GM10248 (cell line): ENCODE results near the gene RGS9.
A peak's percentile ranks its signal among the peaks of the same experiment; 100 is the strongest.

Experiments
- CTCF ChIA-PET: fragments of 300-600 bp; sonication (Branson Sonifier 250); formaldehyde crosslinking; extraction: SDS; loops from one replicate; lab custom pipeline; 2021; ENCODE audit warnings: antibody characterized with exemption; lab: Yijun Ruan, JAX
- POLR2A ChIA-PET: fragments of 350-650 bp; sonication (Branson Sonifier 250); formaldehyde crosslinking; extraction: SDS; loops from one replicate; lab custom pipeline; 2020; ENCODE audit warnings: antibody characterized with exemption; lab: Yijun Ruan, JAX
- DNase-seq: peaks from one replicate; pipeline ENCODE4 v3.0.0; 2012; ENCODE audit errors: extremely low spot score
- CTCF ChIP-seq: IDR thresholded peaks from 2 replicates; pipeline ENCODE4 v1.5.1; 2012; ENCODE audit warnings: mild to moderate bottlenecking, low read depth; ENCODE audit errors: extremely low read depth, missing control alignments, control extremely low read depth

RGS9 gene

GRCh38 chr17:65225061-65225460 is 87.9 kb downstream of the RGS9 start:
- no peak for DNase-seq
- no peak for TF ChIP-seq CTCF
- POLR2A ChIA-PET: no interaction called here
- CTCF ChIA-PET: no interaction called here

- POLR2A ChIA-PET: no interaction called here
Observed at GRCh38 chr17:65226227-65226626, 89.1 kb downstream of the RGS9 start.

GRCh38 chr17:65227637-65228036 is 90.5 kb downstream of the RGS9 start:
- ChIA-PET POLR2A (no interaction called here), CTCF (interaction anchor here (1.0 to 1.5 kb wide), 2 partner anchors 9 to 760 kb away, joined by 3 to 5 read pairs; no protein-coding TSS in a partner anchor)
- TF ChIP-seq CTCF: no peak
- DNase-seq: no peak

More at GRCh38 chr17:65226227-65226626, 89.1 kb downstream of the RGS9 start:
- DNase-seq: no peak
- TF ChIP-seq CTCF: no peak
- CTCF ChIA-PET: no interaction called here

GRCh38 chr17:65228287-65228686 is 91.1 kb downstream of the RGS9 start:
- no peak for TF ChIP-seq CTCF
- CTCF ChIA-PET: interaction anchor here (1.5 to 2.9 kb wide), 3 partner anchors 9 to 938 kb away, joined by 5 to 9 read pairs (median 8); no protein-coding TSS in a partner anchor
- no peak for DNase-seq
- POLR2A ChIA-PET: no interaction called here

GRCh38 chr17:65228734-65229620 is 91.8 kb downstream of the RGS9 start:
- ChIA-PET POLR2A (no interaction called here), CTCF (interaction anchor here (2.7 to 2.9 kb wide), 2 partner anchors 935 to 937 kb away, joined by 8 to 9 read pairs; no protein-coding TSS in a partner anchor)

GRCh38 chr17:65229621-65229995 is 92.4 kb downstream of the RGS9 start:
- POLR2A ChIA-PET: no interaction called here
- TF ChIP-seq CTCF: no peak
- no peak for DNase-seq
- CTCF ChIA-PET: interaction anchor here (2.7 to 2.9 kb wide), 2 partner anchors 935 to 936 kb away, joined by 8 to 9 read pairs; no protein-coding TSS in a partner anchor

More at GRCh38 chr17:65228734-65229620, 91.8 kb downstream of the RGS9 start:
- TF ChIP-seq CTCF: no peak
- DNase-seq: peak; percentile 58
